NB4 (cell line): Measurements from ENCODE around the gene MSL1.

Experiments
- MYC ChIP-seq: IDR thresholded peaks from 2 replicates; pipeline ENCODE4 v1.6.1; 2011; ENCODE audit warnings: low read depth, low read length
- POLR2A ChIP-seq: IDR thresholded peaks from 2 replicates; pipeline ENCODE4 v1.6.1; 2011; ENCODE audit warnings: mild to moderate bottlenecking; ENCODE audit not compliant: insufficient read length; ENCODE audit errors: extremely low read depth
- TF ChIP-seq, protein P1 (sequence below): IDR thresholded peaks from one replicate; pipeline ENCODE4 v1.5.1; 2012; ENCODE audit warnings: low read depth, low read length
- TF ChIP-seq, protein P2 (sequence below): IDR thresholded peaks from 2 replicates; pipeline ENCODE4 v1.6.1; 2011; ENCODE audit warnings: low read depth, low read length

DNA sequence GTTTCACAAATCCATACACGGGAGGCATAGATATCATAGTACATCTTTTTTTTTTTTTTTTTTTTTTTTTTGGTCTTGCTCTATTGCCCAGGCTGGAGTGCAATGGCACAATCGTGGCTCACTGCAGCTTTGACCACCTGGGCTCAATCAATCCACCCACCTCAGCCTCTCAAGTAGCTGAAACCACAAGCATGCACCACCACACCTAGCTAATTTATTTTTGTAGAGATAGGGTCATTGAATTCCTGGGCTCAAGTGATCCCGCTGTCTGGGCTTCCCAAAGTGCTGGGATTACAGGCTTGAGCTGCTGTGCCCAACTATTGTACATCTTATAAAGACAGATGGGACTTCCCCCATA, 52.0 kb downstream of the MSL1 start:
- no peak for TF ChIP-seq POLR2A
- TF ChIP-seq, protein P1, sequence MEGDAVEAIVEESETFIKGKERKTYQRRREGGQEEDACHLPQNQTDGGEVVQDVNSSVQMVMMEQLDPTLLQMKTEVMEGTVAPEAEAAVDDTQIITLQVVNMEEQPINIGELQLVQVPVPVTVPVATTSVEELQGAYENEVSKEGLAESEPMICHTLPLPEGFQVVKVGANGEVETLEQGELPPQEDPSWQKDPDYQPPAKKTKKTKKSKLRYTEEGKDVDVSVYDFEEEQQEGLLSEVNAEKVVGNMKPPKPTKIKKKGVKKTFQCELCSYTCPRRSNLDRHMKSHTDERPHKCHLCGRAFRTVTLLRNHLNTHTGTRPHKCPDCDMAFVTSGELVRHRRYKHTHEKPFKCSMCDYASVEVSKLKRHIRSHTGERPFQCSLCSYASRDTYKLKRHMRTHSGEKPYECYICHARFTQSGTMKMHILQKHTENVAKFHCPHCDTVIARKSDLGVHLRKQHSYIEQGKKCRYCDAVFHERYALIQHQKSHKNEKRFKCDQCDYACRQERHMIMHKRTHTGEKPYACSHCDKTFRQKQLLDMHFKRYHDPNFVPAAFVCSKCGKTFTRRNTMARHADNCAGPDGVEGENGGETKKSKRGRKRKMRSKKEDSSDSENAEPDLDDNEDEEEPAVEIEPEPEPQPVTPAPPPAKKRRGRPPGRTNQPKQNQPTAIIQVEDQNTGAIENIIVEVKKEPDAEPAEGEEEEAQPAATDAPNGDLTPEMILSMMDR = no peak
- TF ChIP-seq MYC = no peak
- TF ChIP-seq, protein P2, sequence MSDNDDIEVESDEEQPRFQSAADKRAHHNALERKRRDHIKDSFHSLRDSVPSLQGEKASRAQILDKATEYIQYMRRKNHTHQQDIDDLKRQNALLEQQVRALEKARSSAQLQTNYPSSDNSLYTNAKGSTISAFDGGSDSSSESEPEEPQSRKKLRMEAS = no peak
